ENCODE data around the gene GTF2A1. TPM values are rescaled to one million over a fixed set of nuclear protein-coding genes. Genes with fewer than 3 reads are reported as not detected.

Gene GTF2A1
- total RNA-seq, 2 donors from 2014 or later: 21.2 to 54.9 TPM

DNA sequence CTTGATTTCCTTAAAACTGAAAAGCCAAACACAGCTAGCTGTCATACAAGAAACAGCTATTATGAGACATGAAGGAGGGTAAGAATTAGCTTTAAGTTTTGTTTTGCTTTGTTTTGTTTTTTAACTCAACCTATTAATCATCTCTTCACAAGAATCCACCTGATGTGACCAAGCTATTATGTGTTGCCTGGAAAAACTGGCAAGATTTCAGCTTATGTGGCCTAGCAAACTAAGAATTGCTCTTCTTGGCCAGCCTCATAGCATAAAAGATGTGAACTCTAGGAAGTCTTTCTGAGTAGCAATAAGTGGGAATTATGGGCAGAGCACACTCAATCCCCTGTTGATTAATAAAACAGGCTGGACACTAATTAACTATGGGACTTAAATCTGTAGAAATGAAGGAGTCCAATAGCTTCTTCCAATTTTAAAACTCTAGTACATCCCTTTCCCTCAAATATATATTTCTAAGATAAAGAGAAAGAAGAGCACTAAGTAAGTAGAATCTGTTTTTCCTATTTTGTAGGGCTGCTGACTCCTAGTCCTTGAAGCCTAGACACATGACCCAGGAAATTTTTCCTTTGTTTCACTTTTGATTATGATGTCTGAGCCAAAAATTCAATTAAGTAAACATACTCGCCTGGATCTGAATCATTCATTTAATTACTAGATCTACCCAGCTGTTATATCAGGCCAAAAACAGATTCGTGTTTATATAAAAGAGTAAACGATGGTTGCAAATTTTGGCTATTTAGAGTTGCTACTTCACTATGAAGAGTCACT lies 75.7 kb downstream of the GTF2A1 start:
- Histone ChIP-seq H3K27ac (peak overlapping the region in 1 of 2 donors; percentile 2), H3K9me3 (no peaks in the 10 kb centered on the region), H3K4me1 (replicated peaks) (no peaks in the 10 kb centered on the region), H3K36me3 (no peaks in the 10 kb centered on the region), H3K27me3 (replicated peaks; ENCODE audit: insufficient read depth) (no peaks in the 10 kb centered on the region), H3K4me3 (no peak overlapping the region)
- TF ChIP-seq CTCF (IDR thresholded peaks at IDR 0.05): no peak
- TF ChIP-seq POLR2A (IDR thresholded peaks at IDR 0.05): no peak
- no peak for TF ChIP-seq POLR2AphosphoS5 (IDR thresholded peaks at IDR 0.05)
- no peak for DNase-seq (ENCODE audit: low spot score)
- intact Hi-C loops (cut with DNase I): no loop called here
- 20% methylated on average over 3 of the region's 3 CpGs for WGBS

GRCh38 chr14:81143793-81144192 lies 77.0 kb downstream of the GTF2A1 start:
- DNase-seq (ENCODE audit: low spot score): no peak
- Histone ChIP-seq H3K4me3 (no peak overlapping the region), H3K36me3 (no peaks in the 10 kb centered on the region), H3K4me1 (replicated peaks) (no peaks in the 10 kb centered on the region), H3K27me3 (replicated peaks; ENCODE audit: insufficient read depth) (no peaks in the 10 kb centered on the region), H3K9me3 (no peaks in the 10 kb centered on the region), H3K27ac (no peak overlapping the region)
- intact Hi-C loops (cut with DNase I): no loop called here
- WGBS: 88% methylated on average over 8 of the region's 8 CpGs
- TF ChIP-seq CTCF (IDR thresholded peaks at IDR 0.05) (no peak), POLR2AphosphoS5 (IDR thresholded peaks at IDR 0.05) (no peak), POLR2A (IDR thresholded peaks at IDR 0.05) (no peak)

GRCh38 chr14:81141426-81141825 lies 79.3 kb downstream of the GTF2A1 start:
- 60% methylated on average over 2 of the region's 2 CpGs for WGBS

GRCh38 chr14:81138429-81138828 lies 82.3 kb downstream of the GTF2A1 start:
- Histone ChIP-seq H3K36me3 (no peaks in the 10 kb centered on the region), H3K27ac (no peak overlapping the region), H3K4me3 (no peak overlapping the region), H3K9me3 (no peaks in the 10 kb centered on the region), H3K4me1 (replicated peaks) (no peaks in the 10 kb centered on the region), H3K27me3 (replicated peaks; ENCODE audit: insufficient read depth) (no peaks in the 10 kb centered on the region)
- TF ChIP-seq POLR2A (IDR thresholded peaks at IDR 0.05): no peak
- TF ChIP-seq POLR2AphosphoS5 (IDR thresholded peaks at IDR 0.05): no peak
- no peak for TF ChIP-seq CTCF (IDR thresholded peaks at IDR 0.05)
- 87% methylated on average over 6 of the region's 6 CpGs for WGBS
- no peak for DNase-seq (ENCODE audit: low spot score)
- intact Hi-C loops (cut with DNase I): no loop called here

More at GRCh38 chr14:81141426-81141825, 79.3 kb downstream of the GTF2A1 start:
- H3K36me3 ChIP-seq: no peaks in the 10 kb centered on the region
- no peak for TF ChIP-seq POLR2AphosphoS5 (IDR thresholded peaks at IDR 0.05)
- no peak for TF ChIP-seq POLR2A (IDR thresholded peaks at IDR 0.05)
- TF ChIP-seq CTCF (IDR thresholded peaks at IDR 0.05): no peak
- intact Hi-C loops (cut with DNase I): no loop called here
- no peaks in the 10 kb centered on the region for H3K9me3 ChIP-seq
- no peaks in the 10 kb centered on the region for H3K4me1 ChIP-seq (replicated peaks)
- no peaks in the 10 kb centered on the region for H3K27me3 ChIP-seq (replicated peaks; ENCODE audit: insufficient read depth)
- H3K4me3 ChIP-seq: no peak overlapping the region
- no peak overlapping the region for H3K27ac ChIP-seq
- no peak for DNase-seq (ENCODE audit: low spot score)

DNA sequence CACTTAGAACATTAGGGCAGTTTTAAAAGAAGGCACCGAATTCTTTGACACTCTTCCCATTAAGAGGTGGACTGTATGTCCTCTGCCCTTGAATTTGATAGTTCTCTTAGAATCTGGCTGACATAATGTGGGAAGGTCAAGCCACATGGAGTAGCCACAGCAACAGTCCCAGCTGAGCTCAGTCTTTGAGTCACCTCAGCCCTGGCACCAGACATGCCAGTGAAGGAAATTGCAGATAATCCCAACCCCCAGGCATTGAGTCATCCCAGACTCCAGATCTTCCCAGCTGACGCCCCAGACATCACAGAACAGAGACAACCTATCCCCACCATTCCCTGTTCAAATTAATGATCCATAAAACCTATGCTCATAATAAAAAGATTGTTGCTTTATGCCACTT lies 83.4 kb downstream of the GTF2A1 start:
- WGBS: 85% methylated on average over 2 of the region's 2 CpGs

More for the DNA sequence above, 83.4 kb downstream of the GTF2A1 start:
- intact Hi-C loops (cut with DNase I): no loop called here
- no peak for TF ChIP-seq POLR2A (IDR thresholded peaks at IDR 0.05)
- TF ChIP-seq POLR2AphosphoS5 (IDR thresholded peaks at IDR 0.05): no peak
- no peak for TF ChIP-seq CTCF (IDR thresholded peaks at IDR 0.05)
- Histone ChIP-seq H3K4me1 (replicated peaks) (no peaks in the 10 kb centered on the region), H3K4me3 (no peak overlapping the region), H3K27ac (no peak overlapping the region), H3K36me3 (no peaks in the 10 kb centered on the region), H3K9me3 (no peaks in the 10 kb centered on the region), H3K27me3 (replicated peaks; ENCODE audit: insufficient read depth) (no peaks in the 10 kb centered on the region)
- DNase-seq (ENCODE audit: low spot score): no peak

Data from prostate gland (tissue), 2 donors.